GM18517 (cell line): Measurements from ENCODE around the gene NUMA1.

Experiments
- ATAC-seq: cut with Tn5 transposase; IDR thresholded peaks from one replicate; pipeline ENCODE4 v1.9.1; 2021; ENCODE audit warnings: mild to moderate bottlenecking, moderate library complexity; ENCODE audit not compliant: unreplicated experiment

NUMA1 gene, protein sequence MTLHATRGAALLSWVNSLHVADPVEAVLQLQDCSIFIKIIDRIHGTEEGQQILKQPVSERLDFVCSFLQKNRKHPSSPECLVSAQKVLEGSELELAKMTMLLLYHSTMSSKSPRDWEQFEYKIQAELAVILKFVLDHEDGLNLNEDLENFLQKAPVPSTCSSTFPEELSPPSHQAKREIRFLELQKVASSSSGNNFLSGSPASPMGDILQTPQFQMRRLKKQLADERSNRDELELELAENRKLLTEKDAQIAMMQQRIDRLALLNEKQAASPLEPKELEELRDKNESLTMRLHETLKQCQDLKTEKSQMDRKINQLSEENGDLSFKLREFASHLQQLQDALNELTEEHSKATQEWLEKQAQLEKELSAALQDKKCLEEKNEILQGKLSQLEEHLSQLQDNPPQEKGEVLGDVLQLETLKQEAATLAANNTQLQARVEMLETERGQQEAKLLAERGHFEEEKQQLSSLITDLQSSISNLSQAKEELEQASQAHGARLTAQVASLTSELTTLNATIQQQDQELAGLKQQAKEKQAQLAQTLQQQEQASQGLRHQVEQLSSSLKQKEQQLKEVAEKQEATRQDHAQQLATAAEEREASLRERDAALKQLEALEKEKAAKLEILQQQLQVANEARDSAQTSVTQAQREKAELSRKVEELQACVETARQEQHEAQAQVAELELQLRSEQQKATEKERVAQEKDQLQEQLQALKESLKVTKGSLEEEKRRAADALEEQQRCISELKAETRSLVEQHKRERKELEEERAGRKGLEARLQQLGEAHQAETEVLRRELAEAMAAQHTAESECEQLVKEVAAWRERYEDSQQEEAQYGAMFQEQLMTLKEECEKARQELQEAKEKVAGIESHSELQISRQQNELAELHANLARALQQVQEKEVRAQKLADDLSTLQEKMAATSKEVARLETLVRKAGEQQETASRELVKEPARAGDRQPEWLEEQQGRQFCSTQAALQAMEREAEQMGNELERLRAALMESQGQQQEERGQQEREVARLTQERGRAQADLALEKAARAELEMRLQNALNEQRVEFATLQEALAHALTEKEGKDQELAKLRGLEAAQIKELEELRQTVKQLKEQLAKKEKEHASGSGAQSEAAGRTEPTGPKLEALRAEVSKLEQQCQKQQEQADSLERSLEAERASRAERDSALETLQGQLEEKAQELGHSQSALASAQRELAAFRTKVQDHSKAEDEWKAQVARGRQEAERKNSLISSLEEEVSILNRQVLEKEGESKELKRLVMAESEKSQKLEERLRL (N-terminal part only)

DNA sequence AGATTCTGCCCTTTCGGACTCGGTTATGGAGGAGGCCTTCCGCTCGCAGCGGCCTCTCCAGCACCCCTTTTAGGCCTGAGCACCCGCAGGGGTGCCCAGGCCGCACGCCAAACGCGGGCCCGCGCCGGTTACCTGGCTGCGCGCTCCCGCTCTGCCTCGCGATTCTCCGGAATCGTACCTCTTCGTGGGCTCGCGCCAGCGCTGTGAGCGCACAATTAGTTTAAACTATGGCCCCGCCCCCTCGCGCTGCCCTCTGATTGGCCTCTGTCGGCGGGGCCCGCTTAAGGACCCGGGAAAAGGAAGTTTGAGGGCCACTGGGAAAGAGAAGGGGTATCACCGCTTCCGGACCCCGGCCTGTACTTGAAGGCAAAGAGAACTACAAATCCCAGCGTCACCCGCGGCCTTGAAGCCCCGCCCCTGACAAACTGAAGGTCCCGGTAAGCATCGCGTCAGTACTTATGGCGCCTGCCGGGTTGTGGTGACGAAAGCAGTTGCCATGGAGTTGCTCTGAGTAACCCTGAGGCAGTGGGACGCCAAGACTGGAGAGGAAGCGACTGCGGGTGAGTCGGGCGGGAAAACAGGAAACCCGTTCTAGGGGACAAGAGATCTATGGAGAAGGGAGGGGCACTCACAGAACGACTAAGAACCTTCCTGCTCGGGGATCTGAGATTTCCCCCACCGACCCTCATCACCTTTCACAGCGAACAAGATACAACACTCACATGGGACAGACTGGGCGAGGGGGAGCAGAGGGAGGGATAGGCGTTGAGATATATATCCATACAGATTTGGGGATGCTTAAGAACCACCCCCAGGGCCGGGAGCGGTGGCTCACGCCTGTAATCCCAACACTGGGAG lies at the start of gene NUMA1, which contains the start of gene LRRC51:
Gene NUMA1, minus strand, starts transcription at position 217 of the 858 bp plus-strand sequence. CDS start 44,599 bp downstream, outside the sequence.
Gene LRRC51, plus strand, starts transcription at position 525 of the 858 bp plus-strand sequence. CDS start 8,234 bp downstream, outside the sequence.
- peak; percentile 94 for ATAC-seq

DNA sequence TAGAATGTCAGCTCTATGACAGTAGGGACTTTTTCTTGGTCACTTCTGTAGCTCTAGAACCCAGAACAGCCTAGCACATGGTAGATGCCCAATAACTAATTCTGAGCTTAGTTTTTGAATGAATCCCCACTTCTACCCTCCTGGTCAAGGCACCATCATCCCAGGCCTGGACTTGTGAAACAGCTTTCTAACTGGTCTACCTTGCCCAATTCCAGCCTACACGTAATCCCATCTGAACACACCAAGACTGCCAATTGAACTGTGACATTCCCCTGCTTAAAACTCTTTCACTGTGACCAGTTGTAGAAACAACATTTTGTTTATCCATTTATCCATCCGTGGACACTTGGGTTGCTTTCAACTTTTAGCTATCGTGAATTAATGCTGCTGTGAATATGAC lies 49.0 kb upstream of the NUMA1 start:
- ATAC-seq: no peak

DNA sequence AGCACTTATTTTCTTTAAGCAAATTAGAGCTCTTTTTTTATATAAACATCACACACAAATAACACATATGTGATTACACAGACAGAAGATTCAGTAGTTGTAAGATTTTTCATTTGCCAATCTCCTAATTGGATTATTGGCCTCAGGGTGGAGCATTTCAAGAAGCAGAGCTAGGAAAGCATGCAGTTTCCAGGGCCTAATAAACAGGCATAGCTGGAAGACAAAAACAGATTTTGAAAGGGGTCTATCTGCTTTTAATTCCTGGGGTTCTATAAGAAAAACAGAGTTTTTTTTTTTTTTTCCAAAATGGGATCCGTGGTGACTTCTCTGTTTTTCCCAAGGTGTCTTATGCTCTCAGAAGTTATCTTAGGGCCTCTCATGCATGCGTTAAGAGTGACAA lies 47.6 kb upstream of the NUMA1 start:
- no peak for ATAC-seq

DNA sequence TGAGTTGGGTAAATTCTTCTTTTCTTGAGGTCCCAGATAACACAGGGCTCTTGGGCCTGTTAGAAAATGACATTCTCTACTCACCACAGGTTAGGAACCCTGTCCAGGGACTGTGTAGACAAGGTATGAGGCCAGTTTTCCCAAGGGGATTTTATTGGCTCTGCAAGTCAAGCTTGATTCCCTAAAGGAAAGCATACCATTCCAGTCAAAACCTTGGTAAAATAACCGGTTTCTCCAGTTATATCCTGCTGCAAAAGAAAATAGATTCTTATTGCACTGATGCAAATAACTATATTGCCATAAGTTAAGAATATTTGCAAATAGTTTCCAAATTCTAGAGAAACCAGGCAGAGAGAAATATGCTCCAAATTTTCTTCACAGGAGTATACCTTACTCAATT lies 45.6 kb upstream of the NUMA1 start:
- no peak for ATAC-seq

DNA sequence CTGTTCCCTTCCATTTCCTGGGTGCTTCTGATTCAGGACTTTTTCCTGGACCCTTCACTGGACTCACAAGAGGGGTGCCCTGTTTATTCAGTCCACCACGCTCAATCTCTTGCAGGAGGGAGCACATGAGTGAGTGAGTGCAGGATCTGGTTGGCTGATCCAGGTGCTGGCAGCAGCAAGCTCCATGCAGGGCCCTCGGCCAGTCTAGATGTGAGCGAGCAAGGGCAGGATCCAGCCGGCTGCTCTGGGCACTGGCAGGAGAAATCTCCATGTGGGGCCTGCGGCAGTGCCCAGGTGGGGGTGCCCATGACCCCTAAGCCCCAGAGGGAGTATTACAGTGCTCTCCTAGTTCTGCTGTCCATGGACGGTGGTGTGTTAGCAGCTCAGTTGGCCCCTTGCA lies 43.7 kb upstream of the NUMA1 start:
- no peak for ATAC-seq

DNA sequence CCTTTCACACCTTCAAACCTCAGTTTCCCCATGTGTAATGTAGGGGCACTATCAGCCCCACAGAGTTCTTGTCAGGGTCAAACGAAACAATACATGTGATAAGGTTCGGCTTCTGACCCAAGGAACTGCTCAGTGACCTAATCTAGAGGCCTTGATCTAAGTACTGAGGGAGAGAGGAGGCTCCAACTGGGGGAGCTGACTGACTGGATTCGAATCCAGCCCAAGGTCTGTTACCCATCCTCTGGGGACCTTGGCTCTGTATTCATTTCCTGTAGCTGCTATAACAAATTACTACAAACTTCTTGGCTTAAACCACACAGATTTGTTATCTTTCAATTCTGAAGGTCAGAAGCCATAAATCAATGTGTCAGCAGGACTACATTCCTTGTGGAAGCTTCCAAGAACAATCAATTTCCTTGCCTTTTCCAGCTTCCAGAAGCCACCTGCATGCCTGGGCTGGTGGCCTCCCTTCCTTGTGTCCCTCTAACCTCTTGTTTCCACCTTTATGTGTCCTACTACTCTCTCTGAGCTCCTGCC lies 42.8 kb upstream of the NUMA1 start:
- ATAC-seq: no peak

DNA sequence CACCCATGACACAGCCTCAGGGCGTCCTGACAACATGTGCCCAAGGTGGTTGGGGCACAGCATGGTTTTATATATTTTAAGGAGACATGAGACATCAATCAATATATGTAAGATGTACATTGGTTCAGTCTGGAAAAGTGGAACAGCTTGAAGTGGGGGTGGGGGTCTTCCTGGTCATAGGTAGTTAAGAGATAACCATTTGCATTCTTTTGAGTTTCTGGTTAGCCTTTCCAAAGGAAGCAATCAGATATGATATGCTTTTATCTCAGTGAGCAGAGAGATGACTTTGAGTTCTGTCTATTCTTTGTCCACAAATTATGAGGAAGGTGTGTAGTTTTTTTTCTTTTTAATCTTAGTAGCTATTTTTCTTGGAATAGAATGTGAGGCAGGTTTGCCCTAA lies 42.3 kb upstream of the NUMA1 start:
- ATAC-seq: no peak

DNA sequence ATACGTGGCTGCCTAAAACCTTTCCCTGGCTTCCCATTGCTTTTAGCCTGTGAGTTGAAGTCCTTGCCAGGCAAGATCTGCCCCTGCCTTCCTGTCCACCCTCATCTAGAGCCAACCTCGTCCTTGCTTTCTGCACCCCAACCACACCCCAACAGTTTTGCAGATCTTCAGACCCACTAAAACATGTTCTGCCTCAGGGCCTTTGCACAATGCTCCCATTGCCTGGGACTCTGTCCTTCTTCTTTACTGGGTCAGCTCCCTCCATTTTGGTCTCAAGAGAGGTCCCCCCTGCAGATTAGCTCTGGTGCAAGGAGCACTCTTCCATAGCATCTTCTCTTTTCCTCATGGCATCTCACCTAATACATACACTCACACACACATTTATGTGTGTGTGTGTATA lies 40.6 kb upstream of the NUMA1 start:
- no peak for ATAC-seq

DNA sequence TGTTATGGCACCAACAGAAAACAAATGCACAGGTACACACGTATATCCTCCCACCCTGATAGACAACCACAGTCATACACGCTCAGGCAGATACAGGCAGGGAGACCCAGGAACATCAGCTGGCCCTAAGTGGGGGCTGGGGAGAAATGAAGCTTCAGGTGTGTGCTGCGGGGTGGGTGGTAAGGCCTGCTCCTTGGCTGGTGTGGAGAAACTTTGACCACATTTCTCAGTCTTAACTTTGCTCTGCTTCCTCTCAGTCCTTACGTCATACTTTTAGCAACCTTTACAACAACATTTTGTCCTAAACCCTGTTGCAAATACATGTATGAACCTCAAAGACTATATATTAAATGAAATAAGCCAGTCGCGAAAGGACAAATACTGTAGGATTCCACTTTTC lies 38.9 kb upstream of the NUMA1 start:
- no peak for ATAC-seq

DNA sequence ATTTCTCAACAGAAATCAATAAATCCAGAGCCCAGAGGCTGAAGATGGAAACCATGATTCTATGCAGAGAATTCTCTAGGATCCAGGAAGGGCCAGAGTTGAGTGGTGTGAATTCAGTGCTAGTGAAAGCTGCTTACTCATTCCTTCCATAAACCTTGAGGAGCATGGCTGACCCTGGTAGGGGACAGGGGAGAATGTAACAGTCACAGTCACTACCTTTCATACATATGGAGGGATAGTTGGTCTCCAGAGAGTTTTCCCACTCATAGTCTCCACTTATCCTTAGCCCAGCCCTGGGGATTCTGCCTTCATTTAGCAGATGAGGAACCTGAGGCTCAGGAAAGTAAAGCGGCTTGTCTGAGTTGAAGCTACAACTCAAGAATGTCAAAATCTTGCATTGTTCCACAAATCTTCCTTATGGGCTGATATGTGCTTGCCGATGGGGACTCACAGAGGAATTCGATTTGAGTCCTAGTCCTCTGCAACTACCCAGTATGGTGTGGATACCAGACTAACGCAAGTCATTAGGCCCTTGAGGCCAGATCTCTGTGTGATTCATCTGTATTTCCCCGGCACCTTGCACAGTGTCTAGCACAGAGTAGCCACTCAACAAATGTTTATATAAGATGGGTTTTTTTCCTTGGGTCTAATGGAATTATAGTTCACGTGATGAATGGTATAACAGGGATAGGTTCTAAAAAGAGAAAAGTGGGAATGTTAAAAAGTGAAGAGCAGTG lies 35.8 kb upstream of the NUMA1 start:
- ATAC-seq: no peak

DNA sequence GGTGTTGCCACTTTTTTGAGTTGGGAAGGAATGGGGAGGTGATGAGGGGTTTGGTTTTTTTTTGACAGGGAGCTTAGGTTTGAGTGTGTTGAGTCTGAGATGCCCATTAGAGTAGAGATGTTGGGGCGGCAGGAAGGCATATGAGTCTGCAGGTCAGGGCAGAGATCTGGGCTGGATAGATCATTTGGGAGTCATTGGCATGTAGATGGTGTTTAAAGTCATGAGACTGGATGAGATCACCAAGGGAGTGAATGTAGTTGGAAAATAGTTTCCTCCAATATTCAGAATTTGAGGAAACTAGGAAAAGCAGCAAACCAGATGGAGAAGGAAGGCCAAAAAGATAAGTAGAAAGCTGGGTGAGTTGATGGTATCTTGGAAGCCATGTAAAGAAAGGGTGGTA lies 34.2 kb upstream of the NUMA1 start:
- ATAC-seq: no peak

DNA sequence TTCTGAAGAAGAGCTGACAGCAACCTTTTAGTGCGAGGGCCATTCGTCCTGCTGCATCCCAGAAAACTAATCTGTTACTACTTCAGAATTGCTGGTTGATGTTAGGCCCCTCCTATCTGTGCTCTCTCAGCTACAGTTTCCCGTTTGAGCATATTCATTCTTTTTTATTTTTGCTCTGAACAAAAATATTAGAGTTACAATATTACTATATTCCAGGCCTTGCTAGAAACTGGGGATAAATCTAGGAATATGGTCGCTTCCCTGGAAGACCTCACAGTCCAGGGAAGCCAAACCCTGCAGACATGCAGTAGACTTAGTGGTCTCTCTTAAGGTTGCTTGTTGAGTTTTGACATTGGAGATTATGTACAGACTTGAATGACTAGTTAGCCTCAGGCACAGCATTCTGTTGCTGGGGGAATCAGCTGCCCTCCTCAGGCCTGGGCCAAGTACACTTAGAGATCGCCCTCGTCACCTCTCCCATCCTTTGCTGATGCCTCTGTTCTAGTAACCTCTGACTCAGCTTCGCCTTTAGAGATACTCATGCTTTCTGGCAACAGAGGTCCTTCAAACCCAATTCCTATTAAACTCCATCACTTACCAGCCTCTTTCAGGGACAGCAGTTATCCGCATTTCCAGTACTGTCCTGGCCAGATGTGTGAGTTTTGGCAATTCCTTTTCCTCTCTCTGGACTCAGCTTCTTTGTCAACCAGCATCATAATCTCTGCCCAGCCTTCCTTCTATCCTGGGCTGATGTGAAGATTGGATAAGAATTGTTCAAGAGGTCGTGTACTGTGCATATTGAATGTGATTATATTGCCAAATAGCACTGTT lies 32.9 kb upstream of the NUMA1 start:
- ATAC-seq: no peak

DNA sequence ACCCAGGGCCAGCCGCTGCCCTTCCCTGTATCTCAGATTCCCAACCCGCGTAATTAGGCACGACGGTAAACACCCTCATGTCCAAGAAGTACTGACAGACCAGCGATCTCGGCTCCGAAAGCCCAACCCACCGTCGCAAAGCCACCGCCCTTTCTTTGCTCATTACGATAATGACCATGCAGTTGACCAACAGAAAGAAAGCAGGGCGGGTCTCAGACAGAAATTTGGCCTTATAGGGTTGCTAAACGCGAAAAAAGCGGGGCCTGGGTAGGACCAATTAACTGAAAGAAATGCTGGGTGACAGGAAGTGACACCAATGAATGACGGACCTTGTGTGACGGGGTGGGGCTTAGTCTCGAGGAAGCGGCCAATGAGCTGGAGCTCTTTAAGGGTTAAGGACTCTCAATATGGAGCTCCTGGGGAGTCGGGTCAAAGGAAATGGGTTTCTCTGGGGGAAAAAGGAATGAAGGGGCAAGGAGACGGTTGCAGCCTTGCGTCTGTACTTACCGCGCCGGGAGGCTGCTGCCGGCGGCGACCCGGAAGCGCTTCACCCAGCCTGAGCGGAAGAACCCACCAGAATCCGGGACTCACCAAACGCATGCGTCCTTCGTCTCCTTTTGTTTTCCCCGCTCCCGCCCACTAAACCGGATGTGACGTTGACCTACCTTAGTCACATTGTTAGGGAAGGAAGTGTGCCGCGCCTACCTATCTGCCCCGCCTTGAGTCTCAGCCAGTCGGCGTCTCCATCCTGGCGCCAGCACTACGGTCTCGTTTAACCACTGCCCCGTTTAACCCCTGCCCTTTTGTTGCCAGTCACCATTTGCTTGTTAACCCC lies 32.0 kb upstream of the NUMA1 start, which contains the start of gene ANAPC15:
Gene ANAPC15, minus strand, starts transcription at position 553 of the 835 bp plus-strand sequence. CDS start 1,419 bp downstream, outside the sequence.
- ATAC-seq: peak; percentile 89

DNA sequence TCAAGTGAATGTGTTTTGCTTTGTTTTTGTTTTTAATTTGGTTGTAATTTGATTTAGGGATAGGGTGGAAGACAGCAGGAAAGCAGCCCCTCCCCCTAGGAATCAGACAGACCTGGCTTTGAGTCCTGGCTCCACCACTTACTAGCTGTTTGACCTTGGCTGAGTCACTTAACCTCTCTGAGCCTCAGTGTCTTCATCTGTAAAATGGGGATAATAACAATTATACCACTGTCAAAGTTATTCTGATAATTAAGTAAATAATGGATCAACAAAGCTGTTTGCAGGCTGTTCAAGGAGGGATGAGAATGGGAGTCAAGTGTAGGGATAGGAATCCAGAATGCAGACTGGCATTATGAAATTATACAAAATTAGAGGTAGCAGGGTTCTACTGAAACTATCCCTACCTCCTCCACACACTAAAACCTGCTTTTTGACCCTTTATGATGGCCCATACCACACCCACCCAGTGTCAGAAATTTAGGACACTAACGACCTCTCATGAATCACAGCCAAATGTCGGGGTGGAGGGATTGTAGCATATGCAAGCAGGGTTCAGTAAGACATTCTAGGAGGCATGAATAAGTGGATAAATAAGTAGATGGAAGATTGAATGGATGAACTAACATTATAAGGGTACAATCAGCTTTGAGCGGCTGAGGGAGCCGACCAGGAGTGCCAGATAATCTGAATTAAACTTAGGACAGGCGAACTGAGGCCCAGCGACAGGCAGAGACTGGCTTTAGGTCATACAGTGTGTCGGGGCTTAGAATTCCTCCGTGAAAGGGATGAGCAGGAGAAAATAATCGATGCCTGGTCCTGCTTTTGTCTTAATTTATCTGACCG lies 31.2 kb upstream of the NUMA1 start:
- ATAC-seq: peak; percentile 1

DNA sequence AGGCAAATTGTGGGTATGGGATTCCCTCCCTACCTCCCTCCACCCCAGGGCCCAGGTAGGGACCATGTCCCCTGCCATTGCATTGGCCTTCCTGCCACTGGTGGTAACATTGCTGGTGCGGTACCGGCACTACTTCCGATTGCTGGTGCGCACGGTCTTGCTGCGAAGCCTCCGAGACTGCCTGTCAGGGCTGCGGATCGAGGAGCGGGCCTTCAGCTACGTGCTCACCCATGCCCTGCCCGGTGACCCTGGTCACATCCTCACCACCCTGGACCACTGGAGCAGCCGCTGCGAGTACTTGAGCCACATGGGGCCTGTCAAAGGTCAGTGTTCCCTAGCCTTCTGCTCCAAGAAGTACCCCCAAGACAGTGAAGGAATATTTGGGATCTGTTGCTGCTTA lies 25.5 kb upstream of the NUMA1 start, which contains the start of gene TOMT:
Gene TOMT, plus strand, starts transcription at position 37 of the 400 bp plus-strand sequence. Its CDS starts 28 bp downstream, at position 65.
- ATAC-seq: no peak

DNA sequence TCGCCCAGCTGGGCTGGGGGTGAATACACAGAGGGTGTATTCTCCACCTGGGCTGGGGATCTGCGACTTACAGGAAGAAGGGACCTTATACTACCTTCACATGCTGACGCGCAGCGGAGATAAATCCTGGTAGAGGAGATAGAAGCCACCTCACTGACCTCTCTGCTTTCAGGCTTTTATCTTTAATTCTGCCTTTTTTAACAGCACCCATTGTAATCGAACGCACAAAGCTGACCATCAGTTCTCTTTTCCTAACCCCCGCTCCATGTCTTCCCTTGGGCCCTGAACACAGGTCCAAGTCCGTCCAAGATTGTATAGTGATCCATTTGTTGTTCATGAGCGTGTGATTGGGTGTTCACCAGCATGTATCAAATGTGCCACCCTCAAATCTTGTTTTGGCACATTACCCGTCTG lies 23.4 kb upstream of the NUMA1 start:
- ATAC-seq: no peak
